Measurements from ENCODE around the gene NTM.

The NTM gene

DNA sequence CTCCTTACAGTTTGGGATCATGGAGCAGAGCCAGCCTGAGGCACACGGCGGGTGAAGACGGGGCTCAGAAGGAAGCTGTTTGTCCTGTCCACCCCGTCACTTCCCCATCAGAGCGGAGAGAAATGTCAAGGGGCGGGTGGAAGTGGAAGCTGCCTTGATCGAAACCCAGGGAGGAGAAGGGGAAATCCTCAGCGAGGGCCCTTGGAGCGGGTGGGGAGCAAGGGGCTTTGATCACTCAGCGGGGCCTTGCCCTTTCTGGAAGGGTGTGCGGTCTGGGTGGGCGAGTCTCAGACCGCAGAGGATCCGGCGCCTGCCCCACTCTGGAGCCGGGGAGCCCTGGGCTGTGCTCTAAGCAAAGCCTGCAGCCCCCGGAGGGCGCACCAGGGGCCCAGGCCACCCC, 320.4 kb downstream of the NTM start:
- no peaks in the 10 kb centered on the region for H3K9me3 ChIP-seq (ENCODE audit: severe bottlenecking)
- H3K4me1 ChIP-seq (ENCODE audit: insufficient read depth, poor library complexity, severe bottlenecking), result no peaks in the 10 kb centered on the region
- TF ChIP-seq, protein P1, sequence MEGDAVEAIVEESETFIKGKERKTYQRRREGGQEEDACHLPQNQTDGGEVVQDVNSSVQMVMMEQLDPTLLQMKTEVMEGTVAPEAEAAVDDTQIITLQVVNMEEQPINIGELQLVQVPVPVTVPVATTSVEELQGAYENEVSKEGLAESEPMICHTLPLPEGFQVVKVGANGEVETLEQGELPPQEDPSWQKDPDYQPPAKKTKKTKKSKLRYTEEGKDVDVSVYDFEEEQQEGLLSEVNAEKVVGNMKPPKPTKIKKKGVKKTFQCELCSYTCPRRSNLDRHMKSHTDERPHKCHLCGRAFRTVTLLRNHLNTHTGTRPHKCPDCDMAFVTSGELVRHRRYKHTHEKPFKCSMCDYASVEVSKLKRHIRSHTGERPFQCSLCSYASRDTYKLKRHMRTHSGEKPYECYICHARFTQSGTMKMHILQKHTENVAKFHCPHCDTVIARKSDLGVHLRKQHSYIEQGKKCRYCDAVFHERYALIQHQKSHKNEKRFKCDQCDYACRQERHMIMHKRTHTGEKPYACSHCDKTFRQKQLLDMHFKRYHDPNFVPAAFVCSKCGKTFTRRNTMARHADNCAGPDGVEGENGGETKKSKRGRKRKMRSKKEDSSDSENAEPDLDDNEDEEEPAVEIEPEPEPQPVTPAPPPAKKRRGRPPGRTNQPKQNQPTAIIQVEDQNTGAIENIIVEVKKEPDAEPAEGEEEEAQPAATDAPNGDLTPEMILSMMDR (IDR thresholded peaks at IDR 0.05; ENCODE audit: poor library complexity, severe bottlenecking), result no peak
- H3K27ac ChIP-seq (ENCODE audit: poor library complexity, severe bottlenecking), result no peak overlapping the region
- DNase-seq (ENCODE audit: low spot score) (no peak), ATAC-seq (ENCODE audit: low read depth) (no peak)
- H3K4me3 ChIP-seq (ENCODE audit: severe bottlenecking), result no peak overlapping the region
- peaks cover 1% of the 10 kb centered on the region for H3K27me3 ChIP-seq (ENCODE audit: insufficient read depth, poor library complexity, severe bottlenecking)
- no peaks in the 10 kb centered on the region for H3K36me3 ChIP-seq (ENCODE audit: low read depth)

DNA sequence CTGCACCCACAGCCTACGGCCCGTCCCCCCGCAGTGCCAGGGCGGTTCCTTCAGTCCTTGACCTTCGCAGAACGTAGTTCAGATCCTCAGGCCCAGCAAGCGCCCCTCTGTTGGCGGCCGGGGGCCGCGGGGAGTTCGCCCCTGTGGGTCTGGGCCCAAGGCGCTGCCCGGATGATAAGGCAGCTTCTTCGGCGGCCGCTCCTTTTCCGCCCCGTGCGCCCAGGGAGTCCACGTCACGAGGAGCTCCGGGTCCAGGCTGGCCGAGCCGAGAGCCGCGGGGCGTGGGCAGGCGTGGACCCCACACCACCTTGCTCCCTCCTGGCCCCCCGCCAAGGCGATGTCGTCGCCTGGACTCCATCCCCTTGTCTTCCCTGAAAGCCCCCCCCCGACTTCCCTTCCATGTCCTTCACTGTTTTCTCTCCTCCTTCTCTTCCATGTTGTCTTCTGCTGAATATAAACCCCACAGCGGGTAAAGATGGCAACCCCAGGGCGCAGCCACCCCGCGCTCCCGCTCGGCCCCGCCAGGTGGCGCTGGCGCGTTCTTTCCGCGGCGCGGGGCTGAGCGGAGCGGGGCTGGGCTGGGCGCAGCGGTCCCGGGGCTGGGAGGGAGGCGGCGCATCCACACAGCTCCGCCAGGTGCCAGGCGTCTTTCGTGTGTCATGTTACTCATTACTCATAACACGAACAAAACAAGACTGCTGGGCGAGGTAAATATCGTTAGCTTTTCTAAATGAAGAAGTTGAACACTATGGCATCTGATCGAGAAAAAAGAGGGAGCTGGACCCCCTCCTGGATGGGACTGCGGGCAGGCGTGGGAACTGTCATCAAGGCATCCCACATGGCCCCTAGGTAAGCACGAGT, 321.0 kb downstream of the NTM start:
- peak; percentile 83 for ATAC-seq (ENCODE audit: low read depth)
- Histone ChIP-seq H3K36me3 (ENCODE audit: low read depth) (no peaks in the 10 kb centered on the region), H3K4me1 (ENCODE audit: insufficient read depth, poor library complexity, severe bottlenecking) (no peaks in the 10 kb centered on the region), H3K9me3 (ENCODE audit: severe bottlenecking) (no peaks in the 10 kb centered on the region), H3K27ac (ENCODE audit: poor library complexity, severe bottlenecking) (no peak overlapping the region), H3K27me3 (ENCODE audit: insufficient read depth, poor library complexity, severe bottlenecking) (no peaks in the 10 kb centered on the region), H3K4me3 (ENCODE audit: severe bottlenecking) (no peak overlapping the region)
- TF ChIP-seq, protein P1 (IDR thresholded peaks at IDR 0.05; ENCODE audit: poor library complexity, severe bottlenecking), result peak; percentile 75
- no peak for DNase-seq (ENCODE audit: low spot score)

DNA sequence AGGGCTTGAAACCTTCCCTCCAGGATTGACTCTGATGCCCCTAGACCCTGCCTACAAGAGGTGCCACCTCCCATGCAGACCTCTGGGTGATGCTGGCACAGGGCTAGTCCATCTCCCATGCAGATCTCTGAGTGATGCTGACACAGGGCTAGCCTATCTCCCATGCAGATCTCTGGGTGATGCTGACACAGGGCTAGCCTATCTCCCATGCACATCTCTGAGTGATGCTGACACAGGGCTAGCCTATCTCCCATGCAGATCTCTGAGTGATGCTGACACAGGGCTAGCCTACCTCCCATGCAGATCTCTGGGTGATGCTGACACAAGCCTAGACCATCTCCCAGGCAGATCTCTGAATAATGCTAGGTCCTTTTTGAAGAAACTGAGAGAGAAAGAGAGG, 321.7 kb downstream of the NTM start:
- no peaks in the 10 kb centered on the region for H3K4me1 ChIP-seq (ENCODE audit: insufficient read depth, poor library complexity, severe bottlenecking)
- H3K27me3 ChIP-seq (ENCODE audit: insufficient read depth, poor library complexity, severe bottlenecking), result no peaks in the 10 kb centered on the region
- ATAC-seq (ENCODE audit: low read depth) (no peak), DNase-seq (ENCODE audit: low spot score) (no peak)
- H3K36me3 ChIP-seq (ENCODE audit: low read depth), result no peaks in the 10 kb centered on the region
- no peaks in the 10 kb centered on the region for H3K9me3 ChIP-seq (ENCODE audit: severe bottlenecking)
- TF ChIP-seq, protein P1 (IDR thresholded peaks at IDR 0.05; ENCODE audit: poor library complexity, severe bottlenecking), result no peak
- H3K27ac ChIP-seq (ENCODE audit: poor library complexity, severe bottlenecking), result no peak overlapping the region
- H3K4me3 ChIP-seq (ENCODE audit: severe bottlenecking), result no peak overlapping the region

DNA sequence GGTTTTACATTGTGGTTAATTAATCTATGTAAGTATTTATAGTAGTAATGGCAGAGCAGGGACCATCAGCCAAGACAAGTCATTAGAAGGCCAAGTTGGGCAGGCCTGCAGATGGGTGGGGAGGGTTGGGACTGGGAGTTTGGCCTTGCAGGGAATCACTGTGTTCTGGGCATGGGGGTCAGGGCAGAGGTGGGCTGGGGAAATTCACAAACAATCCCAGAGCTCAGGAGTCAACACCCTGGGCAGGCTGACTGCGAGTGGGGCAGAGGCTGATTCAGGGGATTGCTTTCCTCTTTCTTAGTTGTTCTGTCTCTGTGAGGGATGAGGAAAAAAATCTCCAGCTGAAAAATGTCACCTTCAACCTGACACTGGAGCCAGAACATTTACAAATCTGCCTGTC, 322.5 kb downstream of the NTM start:
- TF ChIP-seq, protein P1 (IDR thresholded peaks at IDR 0.05; ENCODE audit: poor library complexity, severe bottlenecking), result no peak
- no peak for ATAC-seq (ENCODE audit: low read depth)

DNA sequence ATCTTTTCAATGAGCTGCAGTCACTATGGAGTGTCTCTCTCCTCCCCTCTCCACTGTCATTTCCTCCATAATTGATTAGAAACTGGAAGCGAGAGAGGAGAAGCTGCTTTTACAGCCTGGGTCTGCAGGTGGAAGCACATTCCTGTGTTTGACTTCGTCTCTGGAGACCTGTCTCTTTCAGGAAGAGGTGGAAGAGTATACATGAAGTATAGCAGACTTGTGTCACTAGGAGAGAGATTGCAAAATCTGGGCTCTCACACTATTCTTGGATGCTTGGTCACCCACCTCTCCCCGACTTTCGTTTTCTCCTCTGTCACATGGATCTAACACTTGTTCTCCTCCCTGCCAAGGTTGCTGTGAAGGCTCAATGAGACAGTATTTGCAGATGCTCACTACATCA, 323.3 kb downstream of the NTM start:
- Histone ChIP-seq H3K36me3 (ENCODE audit: low read depth) (no peaks in the 10 kb centered on the region), H3K27ac (ENCODE audit: poor library complexity, severe bottlenecking) (no peak overlapping the region), H3K9me3 (ENCODE audit: severe bottlenecking) (no peaks in the 10 kb centered on the region), H3K4me3 (ENCODE audit: severe bottlenecking) (no peak overlapping the region), H3K4me1 (ENCODE audit: insufficient read depth, poor library complexity, severe bottlenecking) (no peaks in the 10 kb centered on the region), H3K27me3 (ENCODE audit: insufficient read depth, poor library complexity, severe bottlenecking) (no peaks in the 10 kb centered on the region)
- no peak for DNase-seq (ENCODE audit: low spot score)
- ATAC-seq (ENCODE audit: low read depth), result no peak
- TF ChIP-seq, protein P1 (IDR thresholded peaks at IDR 0.05; ENCODE audit: poor library complexity, severe bottlenecking), result no peak

More for the DNA sequence above, 322.5 kb downstream of the NTM start:
- Histone ChIP-seq H3K27me3 (ENCODE audit: insufficient read depth, poor library complexity, severe bottlenecking) (no peaks in the 10 kb centered on the region), H3K4me3 (ENCODE audit: severe bottlenecking) (no peak overlapping the region), H3K27ac (ENCODE audit: poor library complexity, severe bottlenecking) (no peak overlapping the region), H3K36me3 (ENCODE audit: low read depth) (no peaks in the 10 kb centered on the region), H3K9me3 (ENCODE audit: severe bottlenecking) (no peaks in the 10 kb centered on the region), H3K4me1 (ENCODE audit: insufficient read depth, poor library complexity, severe bottlenecking) (no peaks in the 10 kb centered on the region)
- DNase-seq (ENCODE audit: low spot score), result no peak
